Breast epithelium (tissue), 3 donors: Measurements from ENCODE around the gene TMEM163.
"Not testable (repeated sequence)": the region's sequence is repeated elsewhere in the genome, so short reads cannot be mapped to it uniquely, and the experiment has no call there.

Experiments
- POLR2A ChIP-seq: fragments of 450-650 bp; IDR thresholded peaks from one replicate; pipeline ENCODE4 v1.6.1; 2016; ENCODE audit warnings: antibody characterized with exemption, mild to moderate bottlenecking, moderate library complexity
- POLR2AphosphoS5 ChIP-seq, 3 donors: sonication (generic); formaldehyde crosslinking; IDR thresholded peaks; one replicate each; pipeline ENCODE4 v1.6.1; 2017; ENCODE audit warnings: antibody characterized with exemption in 3 of 3
- TF ChIP-seq, protein P1 (sequence below), 3 donors: fragments of 450-650 bp; IDR thresholded peaks; one replicate each; pipeline ENCODE4 v1.5.1; 2016 to 2017; ENCODE audit warnings: antibody characterized with exemption in 3 of 3, mild to moderate bottlenecking in 3 of 3, moderate library complexity in 3 of 3

DNA sequence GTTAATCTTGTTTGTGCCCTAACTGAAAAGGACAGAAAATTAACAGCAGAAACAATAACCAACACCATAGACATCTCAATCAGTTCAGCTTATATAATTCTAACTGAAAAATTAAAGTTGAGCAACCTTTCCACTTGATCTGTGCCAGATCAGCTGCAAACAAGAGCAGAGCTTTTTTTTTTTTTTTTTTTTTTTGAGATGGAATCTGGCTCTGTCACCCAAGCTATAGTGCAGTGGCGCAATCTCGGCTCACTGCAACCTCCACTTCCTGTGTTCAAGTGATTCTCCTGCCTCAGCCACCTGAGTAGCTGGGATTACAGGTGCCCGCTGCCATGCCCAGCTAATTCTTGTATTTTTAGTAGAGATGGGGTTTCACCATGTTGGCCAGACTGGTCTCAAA, 103.3 kb downstream of the TMEM163 start:
- TF ChIP-seq, protein P1, sequence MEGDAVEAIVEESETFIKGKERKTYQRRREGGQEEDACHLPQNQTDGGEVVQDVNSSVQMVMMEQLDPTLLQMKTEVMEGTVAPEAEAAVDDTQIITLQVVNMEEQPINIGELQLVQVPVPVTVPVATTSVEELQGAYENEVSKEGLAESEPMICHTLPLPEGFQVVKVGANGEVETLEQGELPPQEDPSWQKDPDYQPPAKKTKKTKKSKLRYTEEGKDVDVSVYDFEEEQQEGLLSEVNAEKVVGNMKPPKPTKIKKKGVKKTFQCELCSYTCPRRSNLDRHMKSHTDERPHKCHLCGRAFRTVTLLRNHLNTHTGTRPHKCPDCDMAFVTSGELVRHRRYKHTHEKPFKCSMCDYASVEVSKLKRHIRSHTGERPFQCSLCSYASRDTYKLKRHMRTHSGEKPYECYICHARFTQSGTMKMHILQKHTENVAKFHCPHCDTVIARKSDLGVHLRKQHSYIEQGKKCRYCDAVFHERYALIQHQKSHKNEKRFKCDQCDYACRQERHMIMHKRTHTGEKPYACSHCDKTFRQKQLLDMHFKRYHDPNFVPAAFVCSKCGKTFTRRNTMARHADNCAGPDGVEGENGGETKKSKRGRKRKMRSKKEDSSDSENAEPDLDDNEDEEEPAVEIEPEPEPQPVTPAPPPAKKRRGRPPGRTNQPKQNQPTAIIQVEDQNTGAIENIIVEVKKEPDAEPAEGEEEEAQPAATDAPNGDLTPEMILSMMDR (IDR thresholded peaks at IDR 0.05): not testable (repeated sequence)
- not testable (repeated sequence) for TF ChIP-seq POLR2AphosphoS5 (IDR thresholded peaks at IDR 0.05); POLR2A
